ENCODE data around the gene HIC1. TPM values are rescaled to one million over a fixed set of nuclear protein-coding genes. Genes with fewer than 3 reads are reported as not detected.

HIC1 gene
- total RNA-seq, 1 donor, result 18.5 TPM

DNA sequence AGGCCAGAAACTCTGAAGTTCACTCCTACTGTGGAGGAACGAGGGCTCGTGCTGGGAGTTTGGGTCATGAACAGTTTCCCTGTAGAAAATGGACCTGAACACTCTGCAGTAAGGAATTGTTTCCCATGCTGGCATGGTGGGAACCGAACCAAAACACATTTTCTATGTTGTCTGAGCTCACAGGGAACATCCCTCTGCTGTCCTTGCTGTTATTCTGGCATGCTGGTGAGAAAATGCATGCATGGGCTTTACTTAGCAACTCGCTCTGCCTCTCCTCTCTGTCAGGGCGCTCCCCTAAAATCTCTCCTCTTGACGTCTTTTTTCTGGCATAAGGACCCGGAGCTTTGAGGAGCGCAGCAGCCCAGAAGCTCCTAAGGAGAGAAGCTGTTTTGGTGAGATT lies 35.2 kb upstream of the HIC1 start:
- H3K4me2 ChIP-seq (ENCODE audit: insufficient read depth, low read length), result no peak overlapping the region
- peaks cover 49% of the 10 kb centered on the region for H3K27me3 ChIP-seq (ENCODE audit: insufficient read depth, low read length)
- no peaks in the 10 kb centered on the region for H3K79me2 ChIP-seq (ENCODE audit: insufficient read depth, low read length)
- H2AFZ ChIP-seq (ENCODE audit: low read length), result no peak overlapping the region
- H3K4me3 ChIP-seq (ENCODE audit: insufficient read depth, low read length), result no peak overlapping the region
- H4K20me1 ChIP-seq (ENCODE audit: insufficient read depth, low read length), result no peaks in the 10 kb centered on the region
- no peaks in the 10 kb centered on the region for H3K36me3 ChIP-seq (ENCODE audit: insufficient read depth, low read length)
- no peaks in the 10 kb centered on the region for H3K9me3 ChIP-seq (ENCODE audit: low read depth, low read length)
- no peak for DNase-seq (ENCODE audit: insufficient read length, low spot score, missing footprints)
- H3K4me1 ChIP-seq (ENCODE audit: insufficient read depth, low read length), result peaks cover 6% of the 10 kb centered on the region
- TF ChIP-seq, protein P1, sequence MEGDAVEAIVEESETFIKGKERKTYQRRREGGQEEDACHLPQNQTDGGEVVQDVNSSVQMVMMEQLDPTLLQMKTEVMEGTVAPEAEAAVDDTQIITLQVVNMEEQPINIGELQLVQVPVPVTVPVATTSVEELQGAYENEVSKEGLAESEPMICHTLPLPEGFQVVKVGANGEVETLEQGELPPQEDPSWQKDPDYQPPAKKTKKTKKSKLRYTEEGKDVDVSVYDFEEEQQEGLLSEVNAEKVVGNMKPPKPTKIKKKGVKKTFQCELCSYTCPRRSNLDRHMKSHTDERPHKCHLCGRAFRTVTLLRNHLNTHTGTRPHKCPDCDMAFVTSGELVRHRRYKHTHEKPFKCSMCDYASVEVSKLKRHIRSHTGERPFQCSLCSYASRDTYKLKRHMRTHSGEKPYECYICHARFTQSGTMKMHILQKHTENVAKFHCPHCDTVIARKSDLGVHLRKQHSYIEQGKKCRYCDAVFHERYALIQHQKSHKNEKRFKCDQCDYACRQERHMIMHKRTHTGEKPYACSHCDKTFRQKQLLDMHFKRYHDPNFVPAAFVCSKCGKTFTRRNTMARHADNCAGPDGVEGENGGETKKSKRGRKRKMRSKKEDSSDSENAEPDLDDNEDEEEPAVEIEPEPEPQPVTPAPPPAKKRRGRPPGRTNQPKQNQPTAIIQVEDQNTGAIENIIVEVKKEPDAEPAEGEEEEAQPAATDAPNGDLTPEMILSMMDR (IDR thresholded peaks at IDR 0.05; ENCODE audit: extremely low read depth, low read depth, low read length), result no peak
- no peak overlapping the region for H3K27ac ChIP-seq (ENCODE audit: low read depth, low read length)

DNA sequence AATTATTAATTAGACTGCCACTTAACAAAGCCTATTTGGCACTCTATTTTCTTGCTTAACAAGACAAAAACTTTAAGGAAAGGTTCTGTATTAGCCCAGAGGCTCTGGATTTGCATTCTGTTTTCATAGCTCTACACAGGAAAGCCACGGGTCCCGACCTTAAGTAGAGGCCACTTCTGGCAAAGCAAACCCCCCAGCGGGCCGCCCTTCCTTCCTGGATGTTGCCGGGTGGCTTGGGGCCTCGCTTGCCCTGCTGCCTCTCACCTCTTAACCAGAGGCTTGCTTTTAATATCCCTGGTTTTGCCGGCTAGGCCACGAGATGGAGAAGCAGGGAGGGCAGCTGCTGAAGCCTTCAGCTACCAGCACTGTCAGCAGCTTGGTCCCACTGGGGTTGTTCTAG lies 34.2 kb upstream of the HIC1 start:
- Histone ChIP-seq H3K27me3 (ENCODE audit: insufficient read depth, low read length) (peaks cover 55% of the 10 kb centered on the region), H3K4me2 (ENCODE audit: insufficient read depth, low read length) (no peak overlapping the region), H3K79me2 (ENCODE audit: insufficient read depth, low read length) (no peaks in the 10 kb centered on the region), H3K36me3 (ENCODE audit: insufficient read depth, low read length) (no peaks in the 10 kb centered on the region), H3K4me1 (ENCODE audit: insufficient read depth, low read length) (peaks cover 7% of the 10 kb centered on the region), H2AFZ (ENCODE audit: low read length) (no peak overlapping the region), H3K27ac (ENCODE audit: low read depth, low read length) (no peak overlapping the region), H3K9me3 (ENCODE audit: low read depth, low read length) (no peaks in the 10 kb centered on the region), H3K4me3 (ENCODE audit: insufficient read depth, low read length) (no peak overlapping the region), H4K20me1 (ENCODE audit: insufficient read depth, low read length) (no peaks in the 10 kb centered on the region)
- DNase-seq (ENCODE audit: insufficient read length, low spot score, missing footprints), result no peak
- TF ChIP-seq, protein P1 (IDR thresholded peaks at IDR 0.05; ENCODE audit: extremely low read depth, low read depth, low read length), result no peak

DNA sequence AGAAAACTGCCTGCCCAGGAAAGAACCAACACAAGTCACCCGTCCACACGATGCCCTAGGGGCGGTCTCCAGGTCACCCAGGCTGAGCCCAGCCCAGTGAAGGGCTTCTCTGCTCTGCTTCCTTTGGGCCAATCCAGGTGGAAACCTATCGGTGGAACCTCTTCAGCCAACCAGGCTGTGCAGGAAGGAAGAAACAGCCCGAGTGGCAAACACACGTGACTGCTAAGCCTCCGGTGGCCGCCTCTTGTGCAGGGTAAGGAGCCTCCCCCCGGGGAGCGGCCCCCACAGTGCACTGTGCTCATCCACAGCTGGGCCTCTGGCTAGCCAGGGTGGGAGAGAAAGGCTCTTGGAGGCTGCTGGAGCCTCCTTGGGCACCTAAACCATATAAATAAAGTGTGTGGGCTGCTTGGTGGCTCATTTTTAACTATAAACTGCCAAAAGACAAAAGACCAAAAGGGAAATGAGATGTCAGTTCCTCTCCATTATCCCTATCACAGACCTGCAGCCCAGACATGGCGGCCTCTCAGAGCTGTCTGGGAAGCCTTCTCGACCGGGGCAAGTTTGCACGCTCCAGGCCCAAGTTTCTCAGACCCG lies 32.2 kb upstream of the HIC1 start:
- no peak overlapping the region for H3K4me2 ChIP-seq (ENCODE audit: insufficient read depth, low read length)
- H3K4me1 ChIP-seq (ENCODE audit: insufficient read depth, low read length), result peaks cover 15% of the 10 kb centered on the region
- H3K27me3 ChIP-seq (ENCODE audit: insufficient read depth, low read length), result peaks cover 56% of the 10 kb centered on the region
- H3K79me2 ChIP-seq (ENCODE audit: insufficient read depth, low read length), result no peaks in the 10 kb centered on the region
- TF ChIP-seq, protein P1 (IDR thresholded peaks at IDR 0.05; ENCODE audit: extremely low read depth, low read depth, low read length), result no peak
- no peak overlapping the region for H2AFZ ChIP-seq (ENCODE audit: low read length)
- no peak overlapping the region for H3K27ac ChIP-seq (ENCODE audit: low read depth, low read length)
- H3K9me3 ChIP-seq (ENCODE audit: low read depth, low read length), result no peaks in the 10 kb centered on the region
- peak; percentile 79 for DNase-seq (ENCODE audit: insufficient read length, low spot score, missing footprints)
- no peak overlapping the region for H3K4me3 ChIP-seq (ENCODE audit: insufficient read depth, low read length)
- no peaks in the 10 kb centered on the region for H3K36me3 ChIP-seq (ENCODE audit: insufficient read depth, low read length)
- no peaks in the 10 kb centered on the region for H4K20me1 ChIP-seq (ENCODE audit: insufficient read depth, low read length)

DNA sequence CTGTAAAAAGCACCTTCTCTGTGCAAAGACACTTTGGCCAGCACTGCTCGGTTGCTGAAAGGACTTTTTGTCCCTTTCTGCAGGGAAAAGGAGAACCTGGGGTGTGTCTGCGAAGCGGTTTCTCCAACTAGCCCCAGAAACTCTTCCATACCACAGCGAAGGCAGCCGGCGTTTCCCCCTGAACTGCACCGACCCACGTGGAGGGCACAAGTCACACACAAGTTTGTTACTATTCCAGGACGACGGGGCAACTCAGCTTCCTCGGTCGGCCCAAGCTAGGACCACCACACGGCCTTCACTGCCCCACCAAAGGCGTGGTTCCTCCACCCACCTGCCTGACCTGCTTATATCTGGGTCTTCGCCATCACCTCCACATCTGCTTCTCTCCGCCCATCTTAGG lies 31.6 kb upstream of the HIC1 start:
- H3K4me2 ChIP-seq (ENCODE audit: insufficient read depth, low read length), result no peak overlapping the region
- H3K36me3 ChIP-seq (ENCODE audit: insufficient read depth, low read length), result no peaks in the 10 kb centered on the region
- H4K20me1 ChIP-seq (ENCODE audit: insufficient read depth, low read length), result no peaks in the 10 kb centered on the region
- H2AFZ ChIP-seq (ENCODE audit: low read length), result no peak overlapping the region
- no peaks in the 10 kb centered on the region for H3K9me3 ChIP-seq (ENCODE audit: low read depth, low read length)
- no peak overlapping the region for H3K4me3 ChIP-seq (ENCODE audit: insufficient read depth, low read length)
- no peaks in the 10 kb centered on the region for H3K79me2 ChIP-seq (ENCODE audit: insufficient read depth, low read length)
- peaks cover 20% of the 10 kb centered on the region for H3K4me1 ChIP-seq (ENCODE audit: insufficient read depth, low read length)
- H3K27ac ChIP-seq (ENCODE audit: low read depth, low read length), result no peak overlapping the region
- DNase-seq (ENCODE audit: insufficient read length, low spot score, missing footprints), result peak; percentile 14
- H3K27me3 ChIP-seq (ENCODE audit: insufficient read depth, low read length), result peaks cover 56% of the 10 kb centered on the region
- TF ChIP-seq, protein P1 (IDR thresholded peaks at IDR 0.05; ENCODE audit: extremely low read depth, low read depth, low read length), result no peak
